Colon (tissue), 2 donors: ENCODE results near the gene NOP14.
"Not testable (repeated sequence)": the region's sequence is repeated elsewhere in the genome, so short reads cannot be mapped to it uniquely, and the experiment has no call there.

Experiments
- FAIRE-seq: peaks from 2 replicates; lab custom pipeline; 2012; peaks lifted over from hg19 to GRCh38; lab: Jason Lieb, UNC
- donor health status: control.
- donor health status: control.

The NOP14 gene

DNA sequence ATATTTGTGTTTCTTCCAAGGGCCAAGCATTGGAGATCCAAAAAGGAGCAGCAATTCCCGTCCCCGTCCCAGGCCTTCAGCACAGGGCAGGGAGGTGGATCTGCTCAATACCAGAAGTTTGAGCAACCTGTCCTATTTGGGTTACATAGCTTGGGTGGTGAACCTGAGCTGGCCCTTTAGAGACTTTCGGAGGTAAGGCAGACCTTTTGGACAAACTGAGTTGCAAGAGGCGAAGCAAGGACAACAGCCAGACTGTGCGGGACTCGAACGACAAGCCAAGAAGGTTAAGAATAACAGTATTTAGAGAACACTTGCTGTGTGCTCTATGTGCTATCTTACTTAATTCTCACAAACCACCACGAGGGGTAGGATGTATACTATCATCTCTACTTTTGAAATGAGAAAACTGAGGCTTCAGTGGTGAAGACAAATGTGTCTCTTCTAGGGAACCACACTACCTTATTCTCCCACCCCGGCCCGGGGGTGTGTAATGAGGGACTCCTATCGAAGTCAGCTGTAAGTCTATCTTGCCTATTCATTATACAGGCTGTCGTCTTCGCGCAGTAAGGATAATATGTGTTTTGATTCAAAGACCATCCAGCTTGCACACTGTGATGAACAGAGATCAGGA is 1.3 kb downstream of the NOP14 start:
- no peak for FAIRE-seq

DNA sequence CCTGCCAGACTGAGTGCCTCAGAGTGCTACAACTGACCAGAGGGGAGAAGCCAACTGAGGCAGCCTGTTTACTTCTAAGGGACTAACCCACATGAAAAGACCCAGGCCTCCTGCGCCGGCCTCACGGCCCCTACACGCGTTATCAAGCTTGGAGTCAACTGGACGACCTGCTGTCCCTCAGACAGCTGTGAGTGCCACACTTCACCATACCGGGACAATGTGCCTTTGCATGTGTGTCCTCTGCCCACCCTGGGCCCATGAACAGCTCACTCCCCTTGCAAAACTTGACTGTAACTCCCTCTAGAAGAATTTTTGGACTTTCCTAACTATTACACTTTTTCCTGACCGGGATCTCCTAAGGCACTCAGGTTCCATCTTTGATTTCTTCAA is 1.8 kb downstream of the NOP14 start:
- no peak for FAIRE-seq

DNA sequence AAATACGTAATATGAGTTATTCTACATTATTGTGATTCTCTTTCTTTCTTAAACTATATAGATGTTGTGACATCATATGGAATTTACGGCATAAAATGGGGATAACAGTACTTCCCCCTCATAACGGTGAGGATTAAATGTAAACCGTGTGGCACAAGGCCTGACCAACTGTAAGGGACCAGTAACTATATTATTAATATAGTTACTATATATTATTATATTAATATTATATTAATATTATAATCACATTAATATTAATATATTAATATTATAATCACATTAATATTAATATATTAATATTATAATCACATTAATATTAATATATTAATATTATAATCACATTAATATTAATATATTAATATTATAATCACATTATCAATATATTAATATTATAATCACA is 2.8 kb downstream of the NOP14 start:
- FAIRE-seq: not testable (repeated sequence)

DNA sequence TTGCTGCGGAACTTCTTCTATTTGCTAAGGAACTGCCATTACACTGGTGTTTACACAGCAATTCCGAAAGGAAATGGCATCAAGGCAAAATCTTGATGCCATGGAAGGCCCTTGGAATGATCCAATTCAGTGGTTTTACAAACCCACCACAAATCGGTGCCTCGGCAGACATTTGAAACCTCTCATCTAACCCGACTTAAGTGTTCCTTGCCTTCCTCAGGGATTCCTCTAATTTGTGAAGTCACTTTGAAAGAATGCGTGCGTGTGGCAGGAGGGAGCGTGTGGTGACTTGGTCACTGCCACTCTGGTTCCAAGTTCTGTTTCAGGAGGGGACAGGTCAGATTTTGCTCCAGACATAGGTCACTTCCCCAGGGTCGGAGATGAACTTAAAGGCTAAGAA is 4.8 kb downstream of the NOP14 start:
- FAIRE-seq: no peak

DNA sequence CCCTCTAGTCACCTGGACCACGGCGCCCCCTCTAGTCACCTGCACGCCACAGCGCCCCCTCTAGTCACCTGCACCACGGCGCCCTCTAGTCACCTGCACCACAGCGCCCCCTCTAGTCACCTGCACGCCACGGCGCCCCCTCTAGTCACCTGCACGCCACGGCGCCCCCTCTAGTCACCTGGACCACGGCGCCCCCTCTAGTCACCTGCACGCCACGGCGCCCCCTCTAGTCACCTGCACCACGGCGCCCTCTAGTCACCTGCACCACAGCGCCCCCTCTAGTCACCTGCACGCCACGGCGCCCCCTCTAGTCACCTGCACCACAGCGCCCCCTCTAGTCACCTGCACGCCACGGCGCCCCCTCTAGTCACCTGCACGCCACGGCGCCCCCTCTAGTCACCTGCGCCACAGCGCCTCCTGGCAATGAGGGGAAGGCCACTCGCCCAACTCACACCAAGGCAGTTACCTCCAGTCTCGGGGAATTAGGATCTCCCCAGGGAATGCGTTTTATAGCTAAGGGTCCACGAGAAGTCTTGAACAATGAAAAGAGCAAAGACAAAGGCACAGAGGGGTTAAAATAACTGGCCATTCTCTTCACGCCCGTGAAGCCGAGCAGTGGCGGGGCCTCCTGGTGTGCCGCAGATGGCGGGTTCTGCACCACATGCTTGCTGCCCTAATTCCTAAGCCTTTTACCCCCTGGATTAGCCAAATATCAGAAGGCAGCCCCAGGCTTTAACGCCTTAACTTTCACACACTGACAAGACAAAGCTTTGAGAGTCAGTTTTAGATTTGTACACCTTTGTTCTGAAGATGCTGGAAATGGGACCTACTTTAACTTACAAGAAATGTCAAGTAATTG is 7.8 kb downstream of the NOP14 start:
- FAIRE-seq: not testable (repeated sequence)

DNA sequence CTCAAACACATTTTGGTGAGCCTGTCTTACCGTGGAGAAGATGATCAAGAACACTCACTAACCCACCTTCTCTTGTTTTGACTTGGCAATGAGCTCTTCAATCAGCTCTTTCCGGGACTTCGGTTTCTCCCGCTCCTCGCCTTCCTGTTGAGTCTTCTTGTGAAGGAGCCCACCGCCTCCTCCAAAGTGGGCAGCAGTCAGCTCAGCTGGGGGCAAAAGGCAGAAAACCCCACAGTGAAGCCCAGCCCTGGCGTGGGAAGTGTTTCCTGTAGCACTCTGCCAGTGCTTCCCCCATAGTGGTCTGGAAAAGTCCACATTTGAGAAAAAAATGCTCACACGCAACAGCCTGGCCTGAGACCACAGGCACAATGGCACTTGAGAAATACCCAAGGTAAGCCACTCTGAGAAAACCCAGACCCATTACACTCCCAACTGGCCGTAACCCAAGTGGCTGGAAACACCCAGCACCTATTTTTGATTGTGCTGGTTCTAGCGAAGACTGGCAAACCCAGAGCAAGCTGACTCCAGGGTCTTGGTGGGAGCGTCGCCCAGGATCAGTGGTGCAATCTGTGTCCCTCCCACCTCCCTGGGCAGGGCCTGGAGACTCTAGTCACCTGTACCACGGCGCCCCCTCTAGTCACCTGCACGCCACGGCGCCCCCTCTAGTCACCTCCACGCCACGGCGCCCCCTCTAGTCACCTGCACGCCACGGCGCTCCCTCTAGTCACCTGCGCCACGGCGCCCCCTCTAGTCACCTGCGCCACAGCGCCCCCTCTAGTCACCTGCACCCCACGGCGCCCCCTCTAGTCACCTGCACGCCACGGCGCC is 8.6 kb downstream of the NOP14 start:
- FAIRE-seq: no peak

DNA sequence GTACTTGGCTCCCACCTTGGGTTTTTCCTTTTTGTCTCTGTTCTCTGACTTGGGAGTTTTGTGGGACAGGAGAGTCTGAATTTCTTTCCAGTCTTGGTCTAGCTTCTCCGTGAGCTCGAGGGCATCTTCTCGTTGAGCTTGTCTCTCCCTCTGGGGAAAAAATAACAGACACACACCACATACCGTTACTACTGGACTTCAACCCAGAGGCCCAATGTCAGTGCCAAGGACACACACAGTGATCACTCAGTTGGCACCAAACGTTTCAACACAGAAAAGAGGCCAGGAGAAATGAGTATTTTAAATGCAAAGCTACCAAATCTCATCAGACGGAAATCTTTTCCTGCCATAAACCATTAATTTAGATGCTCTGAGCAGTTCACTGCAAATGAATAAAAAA is 9.7 kb downstream of the NOP14 start:
- no peak for FAIRE-seq

DNA sequence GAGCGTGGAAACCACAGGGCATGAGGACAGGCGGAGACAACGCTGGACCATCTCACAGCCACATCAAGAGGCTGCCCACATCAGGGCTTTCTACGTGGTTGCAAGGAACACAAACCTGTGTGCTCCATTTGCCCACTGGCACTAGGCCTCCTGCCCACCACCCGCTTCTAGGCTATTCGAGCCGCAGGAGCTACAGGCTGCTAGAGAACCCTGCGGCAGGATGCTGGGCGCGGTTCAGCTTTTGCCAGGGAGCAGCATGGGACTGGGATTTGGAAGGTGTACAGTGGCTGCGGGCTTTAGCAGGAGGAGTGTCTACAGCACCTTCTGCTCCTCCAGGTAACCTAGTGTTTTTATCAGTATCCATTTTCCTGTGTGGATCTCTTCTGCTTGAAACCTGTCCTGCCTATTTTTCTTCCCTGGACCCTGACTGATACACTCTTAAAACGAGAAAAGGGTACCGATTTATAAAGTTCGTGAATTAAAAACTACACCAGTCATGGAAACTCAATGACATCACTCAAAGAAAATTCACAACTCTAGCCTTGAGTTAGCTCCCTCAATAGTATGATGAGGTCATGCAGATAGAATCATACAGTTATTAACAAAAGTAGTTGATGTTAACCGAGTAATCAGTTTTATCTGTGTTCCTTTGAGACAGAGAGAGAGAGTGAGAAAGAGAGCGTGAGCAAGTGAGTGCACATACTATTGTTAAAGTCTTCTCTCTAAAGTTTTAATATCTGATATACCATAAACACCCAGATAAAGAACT is 12.8 kb downstream of the NOP14 start:
- no peak for FAIRE-seq

DNA sequence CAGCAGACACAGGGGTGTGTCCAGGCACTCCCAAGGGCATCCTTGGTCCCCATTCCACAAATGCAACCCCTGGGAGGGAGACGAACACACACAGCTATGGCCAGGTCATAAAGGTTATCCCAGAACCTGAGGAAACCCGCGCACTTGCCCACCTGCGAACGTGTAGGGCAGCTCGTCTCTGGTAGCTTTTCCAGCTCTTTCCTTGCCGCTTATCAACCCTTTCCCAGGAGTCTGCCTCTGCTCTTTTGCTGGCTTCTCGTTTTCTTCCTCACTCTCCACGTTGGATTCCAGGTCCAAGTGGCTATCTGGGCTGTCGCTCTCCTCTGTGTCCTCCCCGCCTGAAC is 13.5 kb downstream of the NOP14 start:
- no peak for FAIRE-seq

DNA sequence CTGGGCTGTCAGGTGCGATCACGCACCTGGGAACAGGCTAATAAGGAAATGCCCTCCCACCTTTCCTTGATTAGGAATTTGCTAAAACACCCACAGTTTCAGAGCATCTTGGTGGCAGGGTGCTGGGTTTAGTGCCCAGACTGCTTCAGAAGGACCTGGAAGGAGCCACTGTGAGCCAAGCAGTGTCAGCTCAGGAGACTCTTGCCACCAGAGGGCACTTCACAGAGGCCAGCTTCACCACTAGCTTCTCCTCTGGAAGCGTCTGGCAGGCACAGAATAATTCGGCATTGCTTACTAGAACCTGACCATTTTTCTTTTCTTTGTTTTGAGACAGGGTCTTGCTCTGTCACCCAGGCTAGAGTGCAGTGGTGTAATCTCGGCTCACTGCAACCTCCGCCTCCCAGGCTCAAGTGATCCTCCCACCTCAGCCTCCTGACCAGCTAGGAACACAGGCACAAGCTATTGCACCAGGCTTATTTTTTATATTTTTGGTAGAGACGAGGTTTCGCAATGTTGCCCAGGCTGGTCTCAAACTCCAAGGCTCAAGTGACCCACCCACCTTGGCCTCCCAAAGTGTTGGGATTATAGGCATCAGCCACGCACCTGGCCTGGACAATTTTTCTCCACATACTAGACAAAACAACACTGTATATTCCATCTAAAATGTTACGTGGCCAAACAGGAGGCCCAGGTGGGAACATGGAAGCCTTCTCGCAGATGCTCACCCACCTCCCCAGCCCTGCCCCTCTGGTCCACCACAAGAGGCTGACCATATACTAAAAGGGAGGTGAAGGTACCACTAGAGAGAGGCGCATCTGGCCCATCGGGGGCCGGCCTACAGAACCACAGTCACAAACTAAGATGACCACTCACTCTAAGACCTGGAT is 14.1 kb downstream of the NOP14 start:
- no peak for FAIRE-seq

DNA sequence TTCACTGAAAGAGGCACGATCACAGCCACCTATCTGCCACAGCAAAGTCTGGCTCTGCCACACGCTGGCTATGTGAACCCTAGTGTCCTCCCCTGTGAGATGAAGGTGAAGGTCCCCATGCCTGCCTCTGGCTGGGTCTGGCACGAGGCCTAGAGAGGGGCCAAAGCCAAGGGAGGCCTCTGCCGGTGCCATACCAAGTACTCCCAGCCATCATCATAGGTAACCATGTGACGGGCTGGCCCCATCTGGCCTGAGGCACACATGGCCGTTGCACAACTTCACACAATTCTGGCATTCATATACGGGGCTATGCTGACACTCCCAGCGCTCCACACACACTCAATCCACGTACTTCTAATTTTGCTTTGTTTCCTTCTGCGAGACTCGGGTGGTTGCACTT is 15.3 kb downstream of the NOP14 start:
- FAIRE-seq: no peak

DNA sequence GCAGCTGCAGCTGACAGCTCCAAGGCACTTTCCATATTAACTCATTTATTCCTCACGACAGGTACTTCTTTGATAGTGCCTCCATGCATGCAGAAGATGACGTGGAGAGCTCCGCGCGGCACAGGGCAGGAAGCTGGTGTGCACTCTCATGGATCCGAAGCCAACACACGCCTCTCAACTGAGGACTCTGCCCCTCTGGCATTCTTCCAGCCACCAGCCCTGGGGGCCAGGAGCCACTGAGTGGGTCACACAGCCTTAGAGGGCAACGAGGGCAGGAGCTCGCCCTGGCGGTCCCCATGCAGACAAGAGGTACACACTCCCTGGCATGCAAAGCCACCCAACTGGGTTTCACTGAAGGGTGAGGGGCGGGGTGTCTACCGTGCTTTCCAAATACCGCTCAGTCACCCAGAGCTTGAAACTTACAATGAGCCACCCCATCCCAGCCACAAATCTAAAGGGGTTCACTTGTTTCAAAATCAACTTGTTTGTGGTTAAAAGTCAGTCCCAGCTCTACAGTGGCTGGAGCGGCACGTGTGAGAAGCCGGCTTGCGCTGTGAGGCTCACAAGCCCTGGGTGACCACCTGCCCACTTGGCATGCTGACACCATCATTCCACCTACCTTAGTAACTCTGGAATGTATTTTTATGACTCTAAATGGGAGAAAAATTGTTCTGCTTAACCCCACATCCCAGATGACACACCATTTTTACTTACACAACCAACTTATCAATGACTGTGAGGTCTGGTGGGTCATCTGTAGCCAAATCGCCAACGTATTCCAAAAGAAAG is 16.2 kb downstream of the NOP14 start:
- FAIRE-seq: no peak

DNA sequence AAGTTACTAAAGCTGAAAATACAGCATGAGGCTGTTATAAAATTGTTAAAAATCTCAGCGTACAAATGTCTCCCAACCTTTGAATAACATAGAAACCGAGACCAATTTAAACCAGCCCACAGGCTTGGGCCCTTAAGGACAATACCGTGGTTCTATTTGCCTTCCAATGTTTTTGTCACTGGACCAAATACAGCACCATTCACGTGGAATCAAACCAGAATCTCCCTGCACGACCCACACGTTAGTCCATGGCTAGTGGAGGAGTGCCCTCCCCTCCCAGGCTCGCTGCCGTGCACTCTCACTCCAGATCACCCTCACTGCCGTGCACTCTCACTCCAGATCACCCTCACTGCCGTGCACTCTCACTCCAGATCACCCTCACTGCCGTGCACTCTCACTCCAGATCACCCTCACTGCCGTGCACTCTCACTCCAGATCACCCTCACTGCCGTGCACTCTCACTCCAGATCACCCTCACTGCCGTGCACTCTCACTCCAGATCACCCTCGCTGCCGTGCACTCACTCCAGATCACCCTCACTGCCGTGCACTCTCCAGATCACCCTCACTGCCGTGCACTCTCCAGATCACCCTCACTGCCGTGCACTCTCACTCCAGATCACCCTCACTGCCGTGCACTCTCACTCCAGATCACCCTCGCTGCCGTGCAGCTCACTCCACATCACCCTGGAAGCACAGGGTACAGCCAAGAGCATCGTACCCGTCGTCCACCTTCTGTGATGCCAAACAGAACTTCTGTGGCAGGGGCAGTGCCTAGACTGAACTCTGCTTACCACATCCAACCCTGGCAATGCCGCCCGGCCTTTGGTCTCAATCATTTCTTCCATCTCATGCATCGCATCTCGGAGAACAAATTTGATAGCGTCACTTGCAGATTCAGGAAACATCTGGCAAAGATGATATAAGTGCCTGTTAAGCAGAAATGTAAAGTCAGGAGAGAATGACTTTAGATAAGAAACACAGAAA is 17.3 kb downstream of the NOP14 start:
- not testable (repeated sequence) for FAIRE-seq

DNA sequence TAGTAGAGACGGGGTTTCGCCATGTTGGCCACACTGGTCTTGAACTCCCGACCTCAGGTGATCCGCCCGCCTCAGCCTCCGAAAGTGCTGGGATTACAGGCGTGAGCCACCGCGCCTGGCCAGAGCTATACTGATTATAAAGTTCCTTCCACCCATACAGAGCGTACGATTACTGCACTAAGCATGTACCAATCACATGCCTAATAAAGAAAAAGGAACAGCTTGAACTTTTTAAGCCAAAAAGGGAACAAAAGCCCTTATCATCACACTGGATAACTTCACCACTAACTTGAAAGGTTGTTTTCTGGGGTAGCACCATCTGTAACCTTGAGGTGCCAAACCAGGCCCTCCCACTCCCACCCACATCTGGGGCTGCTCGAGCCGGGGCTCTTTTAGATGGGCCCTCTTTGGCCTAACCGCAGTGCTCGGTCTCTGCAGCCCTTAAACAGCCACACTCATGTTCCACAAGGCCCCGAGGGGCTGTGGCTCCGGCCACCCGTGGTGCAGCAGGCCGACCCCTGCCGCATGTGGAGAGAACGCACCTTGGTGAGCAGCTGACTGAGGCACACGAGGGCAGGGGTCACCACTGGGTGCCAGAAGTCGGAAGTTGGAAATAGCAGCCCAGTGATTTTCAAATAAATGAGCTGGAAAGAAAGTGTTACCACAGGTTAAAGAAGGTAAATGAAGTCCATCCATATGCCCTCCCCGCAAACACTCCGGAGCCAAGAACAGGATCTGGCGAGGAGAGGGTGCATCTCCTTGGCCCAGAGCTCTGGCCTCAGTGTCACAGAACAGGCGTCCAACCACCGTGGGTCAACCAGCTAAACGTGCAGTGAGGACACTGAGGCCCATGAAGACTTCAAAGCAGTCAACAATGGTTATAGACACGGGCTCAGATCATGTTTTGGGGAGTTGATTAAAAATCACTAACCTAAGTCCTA is 18.4 kb downstream of the NOP14 start:
- FAIRE-seq: no peak

DNA sequence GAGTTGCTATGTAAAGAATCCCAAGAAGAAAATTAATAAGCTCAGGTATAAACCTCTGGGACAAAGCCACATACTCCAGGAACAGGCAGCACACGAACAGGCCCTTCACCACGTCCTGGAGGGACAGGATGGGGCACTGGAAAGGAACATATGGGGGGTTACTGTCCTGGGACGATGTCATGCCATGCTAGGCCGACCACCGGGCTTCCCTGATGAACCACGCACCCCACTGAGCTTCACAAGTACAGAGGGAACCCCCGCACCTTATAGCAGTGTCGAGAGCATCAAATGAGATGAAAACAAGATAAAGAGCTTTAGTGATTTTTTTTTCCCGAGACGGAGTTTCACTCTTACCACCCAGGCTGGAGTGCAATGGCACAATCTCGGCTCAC is 19.1 kb downstream of the NOP14 start:
- no peak for FAIRE-seq

DNA sequence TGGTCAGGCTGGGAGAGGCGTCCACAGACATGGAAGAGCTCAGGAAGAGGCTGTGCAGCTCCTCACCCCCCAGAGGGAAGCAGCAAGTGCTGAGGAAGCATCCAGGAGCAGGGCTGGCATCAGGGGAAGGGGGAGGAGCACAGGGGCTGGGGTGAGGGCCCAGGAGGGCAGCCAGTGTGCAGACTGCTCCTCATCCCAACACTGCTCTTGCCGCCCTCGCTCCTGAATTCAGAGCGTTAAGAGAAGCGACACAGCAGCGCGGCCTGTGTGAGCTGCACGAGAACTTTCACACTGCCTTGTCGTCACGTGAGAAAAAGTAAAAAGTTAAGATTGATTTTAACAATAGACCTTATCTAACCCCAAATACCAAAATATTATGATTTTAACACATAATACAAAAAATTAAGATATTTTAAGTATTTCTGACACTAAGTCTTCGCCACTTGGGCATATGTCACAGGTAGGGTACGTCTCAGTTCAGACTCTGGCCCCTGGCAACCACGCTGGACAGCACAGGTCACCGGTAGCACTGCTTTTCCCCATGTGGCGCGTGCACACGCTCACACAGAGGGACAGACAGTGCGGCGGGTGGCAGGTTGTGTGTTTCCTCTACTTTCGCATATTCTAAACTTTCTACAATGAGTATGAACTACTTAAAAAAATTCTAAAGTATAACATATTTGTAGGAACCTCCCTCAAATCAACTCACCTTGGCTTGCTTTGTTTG is 19.7 kb downstream of the NOP14 start:
- no peak for FAIRE-seq
